Right lung (tissue), 5 donors: Measurements from ENCODE around the gene SNAP25. TPM values are rescaled to one million over a fixed set of nuclear protein-coding genes. Genes with fewer than 3 reads are reported as not detected.

Experiments used
- DNase-seq, 2 donors: peaks; one replicate each; pipeline ENCODE4 v3.0.0-alpha.2; 2013
- polyA plus RNA-seq, 5 donors: library from polyadenylated mRNA; unstranded; fragments of 120-200 nt; gene quantifications; one replicate each; pipeline versions ENCODE4 v1.2.1 to v1.2.3, GENCODE V29; 2013; ENCODE audit warnings: inconsistent platforms in 1 of 5, low replicate concordance in 1 of 5; ENCODE audit not compliant: insufficient read length in 5 of 5, insufficient read depth in 1 of 5

SNAP25 gene
- polyA plus RNA-seq, 5 donors, result 3.7 to 12.4 (median 7.6) TPM

- DNase-seq, result no peak
Observed at GRCh38 chr20:10330071-10330470, 111.4 kb downstream of the SNAP25 start.

GRCh38 chr20:10332656-10333415 lies 114.2 kb downstream of the SNAP25 start:
- DNase-seq, result no peak

GRCh38 chr20:10336959-10337729 lies 118.5 kb downstream of the SNAP25 start:
- DNase-seq, result no peak

- DNase-seq, result no peak
Observed at GRCh38 chr20:10338426-10339180, 120.0 kb downstream of the SNAP25 start.

- DNase-seq, result no peak
Observed at GRCh38 chr20:10339609-10340008, 121.0 kb downstream of the SNAP25 start.

GRCh38 chr20:10342152-10342551 lies 123.5 kb downstream of the SNAP25 start:
- DNase-seq, result no peak

GRCh38 chr20:10344953-10345352 lies 126.3 kb downstream of the SNAP25 start:
- DNase-seq, result no peak

- DNase-seq, result no peak
Observed at GRCh38 chr20:10347086-10347880, 128.7 kb downstream of the SNAP25 start.

- DNase-seq, result no peak
Observed at GRCh38 chr20:10349118-10349517, 130.5 kb downstream of the SNAP25 start.

- DNase-seq, result no peak
Observed at GRCh38 chr20:10350188-10350842, 131.7 kb downstream of the SNAP25 start.

- DNase-seq, result no peak
Observed at GRCh38 chr20:10352934-10353824, 134.5 kb downstream of the SNAP25 start.

- DNase-seq, result no peak
Observed at GRCh38 chr20:10356628-10357027, 138.0 kb downstream of the SNAP25 start.

Other genes with a start within 250 kb of the SNAP25 start
- 1 to 10 TPM; 5.3 to 8.3 (median 6.3) TPM for gene ANKEF1, start 183.8 kb upstream of the SNAP25 start, polyA plus RNA-seq
- gene MKKS, start 215.4 kb downstream of the SNAP25 start, polyA plus RNA-seq, result 10 to 100 TPM; 22.6 to 30.2 (median 28.6) TPM
- 10 to 100 TPM in 1 of 5 donors, 1 to 10 TPM in 4; 8.2 to 10.6 (median 9.7) TPM for gene SLX4IP, start 216.5 kb downstream of the SNAP25 start, polyA plus RNA-seq